Thyroid gland (tissue), 4 donors: ENCODE results near the gene LDHAL6A.

Source experiments
- POLR2A ChIP-seq, 2 donors: fragments of 450-650 bp; IDR thresholded peaks; one replicate each; pipeline ENCODE4 v1.6.1; 2017; ENCODE audit warnings: antibody characterized with exemption in 2 of 2, mild to moderate bottlenecking in 2 of 2, moderate library complexity in 1 of 2
- TF ChIP-seq, protein P1 (sequence below), 6 experiments: fragments of 200-600 bp in 3 of 6; fragments of 450-650 bp in 3 of 6; sonication (generic) in 3 of 6; IDR thresholded peaks; one replicate each; pipeline ENCODE4 v1.5.1; 2016 to 2019; ENCODE audit warnings: antibody characterized with exemption in 6 of 6, mild to moderate bottlenecking in 2 of 6, inconsistent platforms in 1 of 6, moderate library complexity in 1 of 6

DNA sequence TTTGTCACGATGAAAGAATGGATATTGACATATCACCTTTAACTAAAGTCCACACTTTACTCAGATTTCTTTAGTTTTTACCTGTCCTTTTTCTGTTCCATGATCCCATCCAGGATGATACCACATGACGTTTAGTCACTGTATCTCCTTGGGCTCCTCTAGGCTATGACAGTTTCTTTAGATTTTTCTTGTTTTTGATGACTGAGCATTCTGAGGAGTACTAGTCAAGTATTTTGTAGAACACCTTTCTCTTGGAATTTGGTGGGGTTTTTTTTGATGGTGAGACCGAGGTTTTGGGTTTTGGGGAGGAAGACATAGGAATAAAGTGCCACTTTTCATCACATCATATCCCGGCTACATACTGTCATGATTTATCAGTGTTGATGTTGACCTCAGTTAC, 4.0 kb downstream of the LDHAL6A start:
- TF ChIP-seq, protein P1, sequence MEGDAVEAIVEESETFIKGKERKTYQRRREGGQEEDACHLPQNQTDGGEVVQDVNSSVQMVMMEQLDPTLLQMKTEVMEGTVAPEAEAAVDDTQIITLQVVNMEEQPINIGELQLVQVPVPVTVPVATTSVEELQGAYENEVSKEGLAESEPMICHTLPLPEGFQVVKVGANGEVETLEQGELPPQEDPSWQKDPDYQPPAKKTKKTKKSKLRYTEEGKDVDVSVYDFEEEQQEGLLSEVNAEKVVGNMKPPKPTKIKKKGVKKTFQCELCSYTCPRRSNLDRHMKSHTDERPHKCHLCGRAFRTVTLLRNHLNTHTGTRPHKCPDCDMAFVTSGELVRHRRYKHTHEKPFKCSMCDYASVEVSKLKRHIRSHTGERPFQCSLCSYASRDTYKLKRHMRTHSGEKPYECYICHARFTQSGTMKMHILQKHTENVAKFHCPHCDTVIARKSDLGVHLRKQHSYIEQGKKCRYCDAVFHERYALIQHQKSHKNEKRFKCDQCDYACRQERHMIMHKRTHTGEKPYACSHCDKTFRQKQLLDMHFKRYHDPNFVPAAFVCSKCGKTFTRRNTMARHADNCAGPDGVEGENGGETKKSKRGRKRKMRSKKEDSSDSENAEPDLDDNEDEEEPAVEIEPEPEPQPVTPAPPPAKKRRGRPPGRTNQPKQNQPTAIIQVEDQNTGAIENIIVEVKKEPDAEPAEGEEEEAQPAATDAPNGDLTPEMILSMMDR (IDR thresholded peaks at IDR 0.05) = no peak
- TF ChIP-seq POLR2A (IDR thresholded peaks at IDR 0.05) = no peak
